Measurements from ENCODE around the gene HBP1.
"Not testable (repeated sequence)": the region's sequence is repeated elsewhere in the genome, so short reads cannot be mapped to it uniquely, and the experiment has no call there.

The HBP1 gene

DNA sequence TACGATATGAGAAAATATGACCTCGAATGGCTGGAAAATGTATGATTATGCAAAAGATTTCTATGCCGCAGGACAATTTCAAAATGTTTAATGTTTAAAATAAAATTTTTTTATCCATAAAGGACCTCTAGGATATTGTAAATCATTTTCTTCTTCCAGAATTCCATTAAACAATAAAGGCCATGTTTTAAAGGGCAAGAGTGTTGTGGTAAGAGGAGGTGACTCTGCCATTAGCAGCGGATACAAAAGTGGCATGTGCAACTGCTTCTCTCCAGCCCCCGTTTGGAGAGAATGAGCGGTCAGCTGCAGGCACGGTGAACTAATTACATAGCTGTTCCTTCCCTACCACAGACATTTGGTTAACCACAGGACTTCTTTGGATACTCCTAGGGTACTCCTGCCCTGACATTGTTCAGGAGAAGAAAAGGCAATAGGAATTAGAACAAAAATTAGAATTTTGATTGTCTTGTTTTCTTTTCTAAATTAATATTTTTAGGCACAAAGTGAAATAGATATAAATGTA, 63.8 kb downstream of the HBP1 start:
- no peak for FAIRE-seq

DNA sequence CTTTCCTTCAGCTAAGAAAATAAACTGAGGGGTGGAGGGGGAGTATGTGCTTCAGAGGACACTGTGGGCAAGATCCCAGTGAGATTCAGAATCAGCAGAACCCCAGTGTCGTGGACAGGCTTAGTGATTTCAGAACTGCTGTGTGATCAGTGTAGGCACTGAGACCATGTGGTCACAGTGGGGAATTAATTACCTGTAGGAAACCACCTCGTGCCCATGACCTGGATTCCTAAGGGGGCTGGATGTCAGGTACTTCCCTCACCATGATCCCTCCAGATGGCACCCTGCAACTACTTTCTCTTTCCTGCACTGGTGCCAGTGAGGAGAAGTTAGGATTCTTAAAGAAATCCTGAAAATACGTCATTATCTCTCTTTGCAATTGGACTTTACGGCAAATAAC, 64.4 kb downstream of the HBP1 start:
- no peak for FAIRE-seq

DNA sequence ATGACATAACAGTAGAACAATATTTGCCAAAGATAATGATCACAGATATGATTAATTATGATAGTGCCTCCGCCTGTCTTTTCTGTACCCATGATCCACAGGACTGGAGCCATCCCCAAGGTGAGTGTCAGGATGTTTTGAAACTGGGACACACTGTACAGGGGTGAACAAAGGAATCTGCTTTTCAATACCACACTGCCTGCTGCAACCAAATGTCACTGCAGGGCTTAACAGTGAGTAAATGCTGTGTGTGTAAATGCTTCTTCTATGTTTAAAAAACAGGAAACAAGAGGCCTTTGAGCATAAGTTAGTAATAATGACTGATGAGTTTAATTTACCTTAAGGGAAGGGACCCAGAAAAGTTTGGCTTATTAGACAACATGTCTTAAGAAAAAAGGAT, 65.2 kb downstream of the HBP1 start:
- no peak for FAIRE-seq

DNA sequence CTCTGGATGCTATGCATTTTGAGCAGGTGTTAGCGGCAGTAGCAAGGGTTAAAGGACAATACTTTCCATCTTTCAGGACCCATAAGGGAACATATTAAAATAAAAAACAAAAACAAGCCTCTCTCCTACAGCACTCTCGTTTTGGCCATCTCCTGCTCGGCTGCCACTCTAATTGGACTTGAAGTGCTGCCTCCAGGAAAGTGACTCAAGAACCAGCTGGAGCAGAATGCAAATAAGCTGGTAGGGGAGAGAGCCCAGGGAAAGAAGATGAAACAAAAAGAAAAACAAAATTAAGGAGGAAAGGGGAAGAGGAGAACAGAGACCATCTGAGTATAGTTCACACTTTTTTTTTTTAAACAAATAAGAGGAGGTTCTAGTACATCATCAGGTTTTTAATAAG, 65.6 kb downstream of the HBP1 start:
- FAIRE-seq: no peak

DNA sequence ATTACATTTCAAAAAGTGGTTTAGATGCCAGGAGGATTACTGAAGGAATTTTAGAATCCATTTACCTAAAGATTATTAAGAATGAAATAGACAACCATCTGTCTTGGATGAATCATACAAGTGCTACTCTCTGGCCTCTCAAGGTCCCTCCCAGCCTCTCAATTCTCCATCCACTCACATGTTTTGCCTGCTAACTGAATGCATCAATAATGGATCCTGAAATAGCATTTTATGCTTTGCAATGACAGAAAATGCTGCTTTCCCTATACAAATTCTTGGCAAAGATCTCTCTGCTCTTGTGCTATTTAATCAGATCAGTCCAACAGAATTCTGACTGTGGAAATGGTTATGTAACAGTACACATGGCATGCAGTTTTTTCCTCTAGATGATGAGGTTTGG, 68.1 kb downstream of the HBP1 start:
- FAIRE-seq: no peak

DNA sequence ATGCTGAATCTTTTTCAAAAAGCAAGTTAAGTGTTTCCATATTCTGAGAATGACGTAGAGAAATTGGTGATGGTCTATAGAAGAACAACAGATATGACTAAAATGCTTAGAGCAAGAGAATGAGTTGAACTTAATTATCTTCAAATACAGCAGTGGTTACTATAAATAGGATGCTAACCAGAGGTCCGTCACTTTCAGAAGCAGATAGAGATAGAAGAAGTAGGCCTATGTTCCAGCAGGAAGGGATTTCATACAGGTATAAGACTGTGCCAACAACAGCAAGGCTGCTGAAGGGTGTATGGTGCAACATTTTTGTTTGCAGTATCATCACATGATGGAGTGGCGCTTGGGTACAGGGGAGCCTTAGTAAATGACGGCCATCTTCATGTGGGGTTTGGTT, 68.6 kb downstream of the HBP1 start:
- FAIRE-seq: no peak

DNA sequence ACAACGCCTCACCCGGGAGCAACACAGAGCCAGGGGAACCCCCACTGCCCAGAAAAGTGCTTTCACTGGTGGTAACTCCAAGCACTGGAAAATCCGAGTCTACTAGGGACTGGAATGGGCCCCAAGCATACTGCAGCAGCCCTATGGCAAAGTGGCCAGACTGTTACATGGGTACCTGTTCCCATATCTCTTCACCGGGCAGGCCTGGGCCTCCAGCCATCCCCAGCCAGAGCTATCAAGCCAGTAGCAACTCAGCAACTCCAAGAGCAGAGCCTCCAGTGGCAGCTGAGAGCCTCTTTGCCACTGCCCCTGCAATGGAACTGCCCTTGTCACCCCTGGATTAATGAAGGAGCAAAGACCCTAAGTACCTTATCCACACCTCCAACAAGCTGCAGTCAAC, 73.5 kb downstream of the HBP1 start:
- FAIRE-seq: no peak

DNA sequence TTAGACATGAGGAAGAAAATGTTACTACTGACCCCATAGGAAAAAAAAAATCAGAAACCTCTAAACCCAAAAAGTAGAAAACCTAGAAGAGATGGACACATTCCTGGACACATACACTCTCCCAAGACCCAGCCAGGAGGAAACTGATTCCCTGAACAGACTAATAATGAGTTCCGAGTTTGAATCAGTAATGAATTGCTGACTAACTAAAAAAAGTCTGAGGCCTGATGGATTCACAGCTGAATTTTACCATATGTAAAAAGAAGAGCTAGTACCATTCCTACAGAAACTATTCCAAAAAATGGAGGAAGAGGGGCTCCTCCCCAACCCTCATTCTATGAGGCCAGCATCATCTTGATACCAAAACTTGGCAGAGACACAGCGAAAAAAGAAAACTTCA, 75.8 kb downstream of the HBP1 start:
- FAIRE-seq: no peak

DNA sequence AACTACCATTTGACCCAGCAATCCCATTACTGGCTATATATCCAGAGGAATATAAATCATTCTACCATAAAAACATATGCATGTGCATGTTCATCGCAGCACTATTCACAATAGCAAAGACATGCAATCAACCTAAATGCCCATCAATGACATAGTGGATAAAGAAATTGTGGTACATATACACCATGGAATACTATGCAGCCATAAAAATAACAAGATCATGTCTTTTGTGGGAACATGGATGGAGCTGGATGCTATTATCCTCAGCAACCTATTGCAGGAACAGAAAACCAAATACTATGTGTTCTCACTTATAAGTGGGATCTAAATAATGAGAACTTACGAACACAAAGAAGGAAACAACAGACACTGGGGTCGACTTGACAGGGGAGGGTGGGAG, 78.0 kb downstream of the HBP1 start:
- FAIRE-seq: not testable (repeated sequence)

DNA sequence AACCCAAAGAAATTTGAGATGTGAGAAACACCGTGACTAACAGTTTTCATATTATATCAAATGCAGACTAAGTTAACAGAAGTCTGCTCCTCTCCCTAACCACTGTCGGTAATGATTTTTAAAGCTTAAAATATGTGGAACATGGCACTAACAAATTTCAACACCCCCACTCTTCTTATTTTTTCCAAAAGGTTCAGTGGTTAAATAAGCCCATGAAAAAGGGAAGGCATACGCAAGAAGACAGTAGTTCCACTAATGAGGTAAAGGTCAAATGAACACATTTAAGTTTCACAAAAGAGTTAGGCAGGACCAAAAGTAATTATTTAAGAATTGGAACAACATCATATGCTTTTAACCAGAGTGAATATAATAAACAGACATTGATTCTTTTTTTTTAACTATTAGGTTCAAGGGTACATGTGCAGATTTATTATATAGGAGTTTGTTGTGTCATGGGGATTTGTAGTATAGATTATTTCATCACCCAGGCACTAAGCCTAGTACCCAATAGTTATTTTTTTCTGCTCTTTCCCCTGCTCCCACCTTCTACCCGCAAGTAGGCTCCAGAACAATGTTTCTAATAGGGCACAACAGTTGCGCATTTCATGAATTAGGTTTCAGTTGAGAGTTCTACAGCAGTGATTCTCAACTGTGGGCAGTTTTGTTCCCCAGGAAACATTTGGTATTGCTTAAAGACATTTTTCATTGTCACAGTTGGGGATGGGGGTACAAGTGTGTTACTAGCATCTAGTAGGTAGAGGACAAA, 79.9 kb downstream of the HBP1 start:
- FAIRE-seq: no peak

DNA sequence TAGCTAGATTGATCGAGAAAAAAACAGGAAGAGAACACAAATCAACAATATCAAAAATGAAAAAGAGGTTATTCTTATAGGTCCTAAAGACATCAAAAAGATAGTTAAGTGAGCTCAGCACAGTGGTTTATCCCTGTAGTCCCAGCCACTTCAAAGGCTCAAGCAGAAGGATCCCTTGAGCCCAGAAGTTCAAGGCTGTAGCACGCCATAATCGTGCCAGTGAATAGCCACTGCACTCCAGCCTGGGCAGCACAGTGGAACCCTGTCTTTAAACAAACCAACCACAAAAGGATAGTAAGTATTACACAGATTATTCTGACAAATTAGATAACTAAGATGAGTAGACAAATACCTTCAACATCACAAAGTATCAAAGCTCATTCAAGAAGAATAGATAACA, 83.2 kb downstream of the HBP1 start:
- no peak for FAIRE-seq
